H1 (cell line): ENCODE results near the gene ADRA2C. TPM values are rescaled to one million over a fixed set of nuclear protein-coding genes. Genes with fewer than 3 reads are reported as not detected.
A peak's percentile ranks its signal among the peaks of the same experiment; 100 is the strongest.

Experiments
- CTCF ChIA-PET: fragments of 300-600 bp; sonication (Branson Sonifier 250); formaldehyde crosslinking; loops from one replicate; lab custom pipeline; 2021; ENCODE audit not compliant: partially characterized antibody; lab: Charles Lee
- POLR2A ChIA-PET: fragments of 300-600 bp; sonication (Branson Sonifier 250); formaldehyde crosslinking; loops from one replicate; lab custom pipeline; 2021; ENCODE audit warnings: inconsistent platforms; ENCODE audit not compliant: partially characterized antibody; lab: Charles Lee
- DNase-seq, 2 experiments: peaks; one replicate each; pipeline versions ENCODE4 v3.0.0 to v3.0.0-alpha.2; 2010 to 2022; ENCODE audit warnings: low spot score in 2 of 2, low read depth in 1 of 2, mixed read lengths in 1 of 2
- FAIRE-seq: peaks from 2 replicates; lab custom pipeline; 2011; peaks lifted over from hg19 to GRCh38; lab: Jason Lieb, UNC
- H2AFZ ChIP-seq: 2 replicates; pipeline ENCODE4 v1.8.1; 2012; ENCODE audit warnings: low read length, inconsistent platforms
- H2AK5ac ChIP-seq: 2 replicates; pipeline ENCODE4 v1.6.1; 2013; ENCODE audit warnings: low read depth, low read length
- H2BK120ac ChIP-seq: replicated peaks from 2 replicates; pipeline ENCODE3; 2013; ENCODE audit warnings: low read depth, low read length, inconsistent platforms
- H2BK12ac ChIP-seq: 2 replicates; pipeline ENCODE4 v1.6.1; 2013; ENCODE audit warnings: low read depth, low read length
- H2BK15ac ChIP-seq: 2 replicates; pipeline ENCODE4 v1.6.1; 2013; ENCODE audit warnings: low read length
- H2BK20ac ChIP-seq: 2 replicates; pipeline ENCODE4 v1.6.1; 2013; ENCODE audit warnings: low read length
- H2BK5ac ChIP-seq: 2 replicates; pipeline ENCODE4 v1.6.1; 2013; ENCODE audit warnings: low read depth, low read length
- H3K14ac ChIP-seq: 2 replicates; pipeline ENCODE4 v1.6.1; 2013; ENCODE audit warnings: inconsistent platforms; ENCODE audit not compliant: insufficient read length
- H3K18ac ChIP-seq: 2 replicates; pipeline ENCODE4 v1.6.1; 2013; ENCODE audit warnings: low read length; ENCODE audit errors: extremely low read depth
- H3K23ac ChIP-seq: 2 replicates; pipeline ENCODE4 v1.6.1; 2013; ENCODE audit warnings: inconsistent platforms; ENCODE audit not compliant: insufficient read length
- H3K23me2 ChIP-seq: 2 replicates; pipeline ENCODE4 v1.6.1; 2013; ENCODE audit warnings: low read depth, low read length
- H3K27ac ChIP-seq: 2 replicates; pipeline ENCODE4 v1.6.1; 2011; ENCODE audit warnings: low read depth, low read length, inconsistent platforms
- H3K27me3 ChIP-seq, 4 experiments: replicated peaks in 1 of 4; 1 replicate in 1 of 4; 2 replicates in 3 of 4; pipeline versions ENCODE4 v1.6.1 to v1.8.1; 2011 to 2013; ENCODE audit warnings: low read length in 3 of 4, mild to moderate bottlenecking in 3 of 4, inconsistent platforms in 2 of 4, mixed read lengths in 2 of 4, moderate library complexity in 1 of 4; ENCODE audit not compliant: control insufficient read depth in 3 of 4, insufficient read depth in 3 of 4; ENCODE audit errors: extremely low read depth in 1 of 4
- H3K36me3 ChIP-seq, 4 experiments: 2 replicates each; pipeline versions ENCODE4 v1.6.1 to v1.8.1; 2011 to 2013; ENCODE audit warnings: mild to moderate bottlenecking in 4 of 4, low read length in 3 of 4, moderate library complexity in 2 of 4, control low read depth in 1 of 4, inconsistent platforms in 1 of 4; ENCODE audit not compliant: insufficient read depth in 4 of 4, control insufficient read depth in 2 of 4
- H3K4ac ChIP-seq: replicated peaks from 2 replicates; pipeline ENCODE3; 2013; ENCODE audit warnings: low read length, low read depth, mixed read lengths, inconsistent platforms; ENCODE audit not compliant: insufficient read length
- H3K4me1 ChIP-seq, 4 experiments: replicated peaks in 1 of 4; 1 replicate in 1 of 4; 2 replicates in 3 of 4; pipeline versions ENCODE4 v1.6.1 to v1.8.1; 2011 to 2013; ENCODE audit warnings: low read length in 3 of 4, inconsistent platforms in 2 of 4, mixed read lengths in 1 of 4; ENCODE audit not compliant: insufficient read depth in 4 of 4, control insufficient read depth in 3 of 4
- H3K4me2 ChIP-seq, 2 experiments: 2 replicates each; pipeline versions ENCODE4 v1.6.1 to v1.8.1; 2011 to 2013; ENCODE audit warnings: low read depth in 2 of 2, low read length in 2 of 2, control low read depth in 1 of 2, inconsistent platforms in 1 of 2, mild to moderate bottlenecking in 1 of 2; ENCODE audit not compliant: insufficient read depth in 1 of 2
- H3K4me3 ChIP-seq, 4 experiments: fragments of 200-600, 300-600 bp in 1 of 4; sonication (generic), shearing (Covaris generic), sonication (Bioruptor Twin) in 1 of 4; 2 replicates each; pipeline versions ENCODE4 v1.5.1 to v1.8.1; 2011 to 2016; ENCODE audit warnings: low read length in 4 of 4, low read depth in 3 of 4, control low read depth in 2 of 4, inconsistent platforms in 2 of 4, mild to moderate bottlenecking in 2 of 4, mixed read lengths in 1 of 4, moderate library complexity in 1 of 4; ENCODE audit not compliant: insufficient read depth in 2 of 4; ENCODE audit errors: extremely low read depth in 1 of 4
- H3K56ac ChIP-seq: replicated peaks from 2 replicates; pipeline ENCODE3; 2013; ENCODE audit warnings: low read depth, mild to moderate bottlenecking, mixed read lengths, low read length, inconsistent platforms; ENCODE audit not compliant: insufficient read length
- H3K79me1 ChIP-seq: 2 replicates; pipeline ENCODE4 v1.6.1; 2013; ENCODE audit warnings: low read depth, low read length, control low read depth
- H3K79me2 ChIP-seq, 2 experiments: 2 replicates each; pipeline versions ENCODE4 v1.6.1 to v1.8.1; 2012 to 2013; ENCODE audit warnings: low read length in 2 of 2, mild to moderate bottlenecking in 2 of 2, inconsistent platforms in 1 of 2; ENCODE audit not compliant: insufficient read depth in 2 of 2, control insufficient read depth in 1 of 2
- H3K9ac ChIP-seq, 4 experiments: replicated peaks in 1 of 4; 1 replicate in 1 of 4; 2 replicates in 3 of 4; pipeline versions ENCODE4 v1.6.1 to v1.8.1; 2011 to 2013; ENCODE audit warnings: low read depth in 3 of 4, low read length in 3 of 4, control low read depth in 2 of 4, mild to moderate bottlenecking in 2 of 4, moderate library complexity in 2 of 4, inconsistent platforms in 1 of 4; ENCODE audit errors: extremely low read depth in 1 of 4
- H3K9me3 ChIP-seq, 2 experiments: 2 replicates each; pipeline versions ENCODE4 v1.6.1 to v1.8.1; 2012 to 2013; ENCODE audit warnings: mild to moderate bottlenecking in 2 of 2, moderate library complexity in 2 of 2, control low read depth in 1 of 2, inconsistent platforms in 1 of 2, low read depth in 1 of 2, low read length in 1 of 2, mixed read lengths in 1 of 2; ENCODE audit not compliant: insufficient read depth in 2 of 2
- H4K20me1 ChIP-seq, 2 experiments: replicated peaks in 1 of 2; 2 replicates each; pipeline versions ENCODE3 to v1.8.1; 2011 to 2013; ENCODE audit warnings: inconsistent platforms in 2 of 2, low read length in 2 of 2, mild to moderate bottlenecking in 1 of 2; ENCODE audit not compliant: insufficient read depth in 2 of 2, control insufficient read depth in 1 of 2
- H4K5ac ChIP-seq: 2 replicates; pipeline ENCODE4 v1.6.1; 2013; ENCODE audit warnings: low read length, low read depth, mixed read lengths, inconsistent platforms; ENCODE audit not compliant: insufficient read length
- H4K8ac ChIP-seq: 2 replicates; pipeline ENCODE4 v1.8.0; 2013; ENCODE audit warnings: mild to moderate bottlenecking, moderate library complexity, low read length, inconsistent platforms; ENCODE audit not compliant: insufficient read depth; ENCODE audit errors: extremely low read depth
- H4K91ac ChIP-seq: replicated peaks from 2 replicates; pipeline ENCODE3; 2013; ENCODE audit warnings: low read length, mixed read lengths, inconsistent platforms; ENCODE audit not compliant: insufficient read length
- BRCA1 ChIP-seq: IDR thresholded peaks from 2 replicates; pipeline ENCODE4 v1.6.1; 2012; ENCODE audit warnings: low read depth, low read length, improper control_type of control experiment
- KDM4A ChIP-seq: IDR thresholded peaks from one replicate; pipeline ENCODE4 v1.7.1; 2012; ENCODE audit warnings: low read depth, mild to moderate bottlenecking, moderate library complexity, low read length, inconsistent platforms; ENCODE audit not compliant: severe bottlenecking
- SP2 ChIP-seq: IDR thresholded peaks from 2 replicates; pipeline ENCODE4 v1.6.1; 2012; ENCODE audit warnings: mild to moderate bottlenecking, low read length, inconsistent platforms
- SP4 ChIP-seq: IDR thresholded peaks from 2 replicates; pipeline ENCODE4 v1.6.1; 2012; ENCODE audit warnings: low read length, inconsistent platforms
- SUZ12 ChIP-seq: fragments of 200-600 bp; sonication (generic); IDR thresholded peaks from 2 replicates; pipeline ENCODE4 v1.6.1; 2012; ENCODE audit warnings: mild to moderate bottlenecking, inconsistent platforms, low read length, moderate library complexity, mixed read lengths
- TEAD4 ChIP-seq: IDR thresholded peaks from 2 replicates; pipeline ENCODE4 v1.6.1; 2012; ENCODE audit warnings: low read depth, low read length, inconsistent platforms, mixed read lengths
- WGBS, 2 experiments: shearing (Covaris generic) in 1 of 2; methylation state at CpG; one replicate each; pipeline versions ENCODE4 v1.1.6 to v1.1.7; 2013 to 2015; ENCODE audit warnings: low lambda C conversion rate in 2 of 2, mixed read lengths in 2 of 2, inconsistent platforms in 1 of 2, low coverage in 1 of 2, missing lambda C conversion rate in 1 of 2; ENCODE audit not compliant: insufficient replicate concordance in 2 of 2, insufficient coverage in 1 of 2, insufficient read length in 1 of 2; ENCODE audit errors: extremely low coverage in 1 of 2, missing lambda C conversion rate in 1 of 2; 5-methylcytosine and 5-hydroxymethylcytosine counted together
- polyA plus RNA-seq, 7 experiments: library from polyadenylated mRNA; depleted of rRNA in 3 of 7; stranded (reverse) in 5 of 7; unstranded in 2 of 7; fragments of >200 nt in 5 of 7; fragments of 200-250 nt in 2 of 7; gene quantifications; 1 replicate in 5 of 7; 2 replicates in 1 of 7; 4 replicates in 1 of 7; pipeline versions ENCODE4 v1.2.1 to v1.2.3, GENCODE V29; 2011 to 2013; ENCODE audit warnings: missing spikeins in 2 of 7, mixed read lengths in 2 of 7
- total RNA-seq: library from RNA; stranded (reverse); fragmentation: NEBNext Ultra II Directional; extraction: Animal tissue kit (Norgen Biotek cat#: 25700); gene quantifications from 2 replicates; pipeline ENCODE4 v1.2.1, GENCODE V29; 2021
- TF ChIP-seq, protein P1 (sequence below): IDR thresholded peaks from 2 replicates; pipeline ENCODE4 v1.6.1; 2011; ENCODE audit warnings: low read depth, mild to moderate bottlenecking, low read length; ENCODE audit not compliant: insufficient read depth
- TF ChIP-seq, protein P2 (sequence below), 3 experiments: IDR thresholded peaks; 1 replicate in 2 of 3; 2 replicates in 1 of 3; pipeline versions ENCODE4 v1.5.1 to v1.6.1; 2011; ENCODE audit warnings: low read length in 3 of 3, mild to moderate bottlenecking in 3 of 3, inconsistent platforms in 2 of 3, low read depth in 1 of 3, moderate library complexity in 1 of 3; ENCODE audit not compliant: insufficient read depth in 1 of 3; ENCODE audit errors: control extremely low read depth in 1 of 3
- TF ChIP-seq, protein P3 (sequence below): IDR thresholded peaks from 2 replicates; pipeline ENCODE4 v1.6.1; 2011; ENCODE audit warnings: low read length, improper control_type of control experiment

ADRA2C gene
- total and polyA plus RNA-seq, 2 of the 8 experiments (the other 6 are each of a cell fraction or from before 2014, with no cell fraction given) = 14.6 to 14.8 TPM

DNA sequence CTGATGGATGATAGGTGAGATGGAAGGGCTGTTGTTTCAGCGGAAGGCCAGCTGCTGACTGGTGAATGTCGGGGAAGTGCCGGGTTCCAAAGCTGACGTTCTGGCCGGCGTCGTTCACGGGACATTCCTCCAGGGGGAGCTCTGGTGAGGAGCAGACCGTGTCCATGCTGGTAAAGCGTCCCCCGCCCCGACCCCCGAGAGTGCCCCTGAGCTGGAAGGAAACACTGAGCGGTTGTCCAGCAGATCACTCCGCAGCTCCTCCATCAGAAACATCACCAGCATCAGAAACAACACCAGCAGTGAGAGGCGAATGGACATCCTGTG is 18.6 kb upstream of the ADRA2C start:
- H3K9ac ChIP-seq = no peak overlapping the region
- peaks cover 2% of the 10 kb centered on the region; the same call in 1 of the 2 replicates for H3K23me2 ChIP-seq
- H3K36me3 ChIP-seq = no peaks in the 10 kb centered on the region
- no peak overlapping the region for H2AFZ ChIP-seq
- ChIA-PET CTCF (interaction anchor here (0.8 to 6.0 kb wide), 29 partner anchors 12 to 232 kb away, joined by 3 to 90 read pairs (median 5); partner anchors contain the start of gene ADRA2C), POLR2A (interaction anchor here (0.7 to 0.8 kb wide), 3 partner anchors 9 to 194 kb away, joined by 3 to 5 read pairs (median 4); no protein-coding TSS in a partner anchor)
- no peaks in the 10 kb centered on the region for H3K79me1 ChIP-seq
- no peak overlapping the region for H4K91ac ChIP-seq
- no peak overlapping the region for H2BK120ac ChIP-seq
- H3K9me3 ChIP-seq = peaks cover 3 to 6% of the 10 kb centered on the region in 2 experiments; a peak in 3 of 4 replicates
- no peak overlapping the region; the same call in 1 of the 2 replicates for H3K18ac ChIP-seq
- WGBS, 2 experiments = 29% methylated on average over 16 of the region's 16 CpGs; no CpG with 5 or more reads in 1 of the 2 experiments
- H3K56ac ChIP-seq = no peak overlapping the region
- DNase-seq (peak; percentile 39 to 93), FAIRE-seq (peak; percentile 93)
- peaks cover 0 to 20% (median 8%) of the 10 kb centered on the region in 4 experiments; a peak in 6 of 7 replicates for H3K4me1 ChIP-seq
- H3K27me3 ChIP-seq = no peaks in the 10 kb centered on the region; a peak in 2 of 7 replicates
- H3K23ac ChIP-seq = no peak overlapping the region
- H2BK20ac ChIP-seq = no peak overlapping the region; the same call in 1 of the 2 replicates
- no peak overlapping the region for H3K14ac ChIP-seq
- H2AK5ac ChIP-seq = no peak overlapping the region
- H3K4ac ChIP-seq = no peak overlapping the region
- H4K20me1 ChIP-seq = no peaks in the 10 kb centered on the region
- H2BK12ac ChIP-seq = 0 out of 2 replicates have a peak overlapping the region, but pooled peaks have one; percentile 88
- no peak overlapping the region for H4K8ac ChIP-seq
- no peak overlapping the region for H4K5ac ChIP-seq
- H3K4me3 ChIP-seq = no peak overlapping the region
- H3K4me2 ChIP-seq = no peak overlapping the region; a peak in 1 of 4 replicates
- H2BK5ac ChIP-seq = no peak overlapping the region
- no peak overlapping the region for H3K27ac ChIP-seq
- no peak overlapping the region for H2BK15ac ChIP-seq
- H3K79me2 ChIP-seq = no peaks in the 10 kb centered on the region
- TF ChIP-seq, protein P1, sequence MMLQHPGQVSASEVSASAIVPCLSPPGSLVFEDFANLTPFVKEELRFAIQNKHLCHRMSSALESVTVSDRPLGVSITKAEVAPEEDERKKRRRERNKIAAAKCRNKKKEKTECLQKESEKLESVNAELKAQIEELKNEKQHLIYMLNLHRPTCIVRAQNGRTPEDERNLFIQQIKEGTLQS = no peak
- TF ChIP-seq, protein P2, sequence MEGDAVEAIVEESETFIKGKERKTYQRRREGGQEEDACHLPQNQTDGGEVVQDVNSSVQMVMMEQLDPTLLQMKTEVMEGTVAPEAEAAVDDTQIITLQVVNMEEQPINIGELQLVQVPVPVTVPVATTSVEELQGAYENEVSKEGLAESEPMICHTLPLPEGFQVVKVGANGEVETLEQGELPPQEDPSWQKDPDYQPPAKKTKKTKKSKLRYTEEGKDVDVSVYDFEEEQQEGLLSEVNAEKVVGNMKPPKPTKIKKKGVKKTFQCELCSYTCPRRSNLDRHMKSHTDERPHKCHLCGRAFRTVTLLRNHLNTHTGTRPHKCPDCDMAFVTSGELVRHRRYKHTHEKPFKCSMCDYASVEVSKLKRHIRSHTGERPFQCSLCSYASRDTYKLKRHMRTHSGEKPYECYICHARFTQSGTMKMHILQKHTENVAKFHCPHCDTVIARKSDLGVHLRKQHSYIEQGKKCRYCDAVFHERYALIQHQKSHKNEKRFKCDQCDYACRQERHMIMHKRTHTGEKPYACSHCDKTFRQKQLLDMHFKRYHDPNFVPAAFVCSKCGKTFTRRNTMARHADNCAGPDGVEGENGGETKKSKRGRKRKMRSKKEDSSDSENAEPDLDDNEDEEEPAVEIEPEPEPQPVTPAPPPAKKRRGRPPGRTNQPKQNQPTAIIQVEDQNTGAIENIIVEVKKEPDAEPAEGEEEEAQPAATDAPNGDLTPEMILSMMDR (IDR thresholded peaks at IDR 0.05; ENCODE audit: control extremely low read depth in 1 of 3, insufficient read depth in 1 of 3, low read depth in 1 of 3, low read length in 3 of 3) = peak in 2 of 3 experiments; percentile 75 to 81; a peak in 3 of 4 replicates
- TF ChIP-seq KDM4A (no peak), SUZ12 (no peak), SP4 (no peak), BRCA1 (no peak), SP2 (no peak), TEAD4 (peak; percentile 87)
- TF ChIP-seq, protein P3, sequence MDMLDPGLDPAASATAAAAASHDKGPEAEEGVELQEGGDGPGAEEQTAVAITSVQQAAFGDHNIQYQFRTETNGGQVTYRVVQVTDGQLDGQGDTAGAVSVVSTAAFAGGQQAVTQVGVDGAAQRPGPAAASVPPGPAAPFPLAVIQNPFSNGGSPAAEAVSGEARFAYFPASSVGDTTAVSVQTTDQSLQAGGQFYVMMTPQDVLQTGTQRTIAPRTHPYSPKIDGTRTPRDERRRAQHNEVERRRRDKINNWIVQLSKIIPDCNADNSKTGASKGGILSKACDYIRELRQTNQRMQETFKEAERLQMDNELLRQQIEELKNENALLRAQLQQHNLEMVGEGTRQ = no peak
